Ovary (tissue), 9 donors: ENCODE results near the gene ZNF629. TPM values are rescaled to one million over a fixed set of nuclear protein-coding genes. Genes with fewer than 3 reads are reported as not detected.
A peak's percentile ranks its signal among the peaks of the same experiment; 100 is the strongest.

Experiments
- DNase-seq, 5 donors: peaks; one replicate each; pipeline ENCODE4 v3.0.0-alpha.2; 2019 to 2020
- H3K27ac ChIP-seq, 2 donors: fragments of 200-600 bp; one replicate each; pipeline versions ENCODE4 v1.5.1 to v1.8.0; 2019 to 2022
- H3K27me3 ChIP-seq: fragments of 200-600 bp; one replicate; pipeline ENCODE4 v1.8.0; 2022
- H3K36me3 ChIP-seq: fragments of 200-600 bp; sonication (generic); one replicate; pipeline ENCODE4 v1.5.1; 2019
- H3K4me1 ChIP-seq: one replicate; pipeline ENCODE4 v1.8.1; 2013; ENCODE audit warnings: mild to moderate bottlenecking, moderate library complexity; ENCODE audit not compliant: insufficient read depth
- H3K4me3 ChIP-seq: fragments of 200-600 bp; sonication (generic); one replicate; pipeline ENCODE4 v1.5.1; 2017
- H3K9me3 ChIP-seq, 2 donors: fragments of 200-600 bp in 1 of 2; sonication (generic) in 1 of 2; one replicate each; pipeline versions ENCODE4 v1.5.1 to v1.8.1; 2013 to 2019; ENCODE audit warnings: mild to moderate bottlenecking in 1 of 2, moderate library complexity in 1 of 2
- EP300 ChIP-seq: sonication (generic); formaldehyde crosslinking; IDR thresholded peaks from one replicate; pipeline ENCODE4 v1.6.1; 2017; ENCODE audit warnings: antibody characterized with exemption
- POLR2A ChIP-seq: fragments of 450-650 bp; IDR thresholded peaks from one replicate; pipeline ENCODE4 v1.6.1; 2017; ENCODE audit warnings: antibody characterized with exemption, mild to moderate bottlenecking, moderate library complexity
- WGBS, 3 donors: extraction: QIAGEN DNeasy Blood & Tissue Kit in 1 of 3; methylation state at CpG; one replicate each; pipeline versions ENCODE4 v1.1.5 to v1.1.7; 2013 to 2017; 5-methylcytosine and 5-hydroxymethylcytosine counted together
- intact Hi-C, 4 donors: fragments of 100-400 bp; cut with DNase I; formaldehyde crosslinking; loops; one replicate each; pipeline versions ENCODE4 v1.11.0 to v1.15.1; 2022 to 2023
- polyA plus RNA-seq, 2 donors: library from polyadenylated mRNA; stranded (reverse); fragments of 200-250 nt in 1 of 2; fragments of 350-450 nt in 1 of 2; fragmentation: Illumina TruSeq in 1 of 2; extraction: RNeasy Lipid Tissue Mini Kit (QIAGEN cat#74804) in 1 of 2; gene quantifications; one replicate each; pipeline ENCODE4 v1.2.3, GENCODE V29; 2013 to 2014
- total RNA-seq, 7 donors: library from RNA; depleted of rRNA in 2 of 7; stranded (reverse); fragments of >200 nt in 2 of 7; fragmentation: NEBNext Ultra II Directional in 3 of 7; extraction: Animal tissue kit (Norgen Biotek cat#: 25700) in 3 of 7; gene quantifications; one replicate each; pipeline versions ENCODE4 v1.1.0 to v1.2.4, GENCODE V29; 2016 to 2023
- TF ChIP-seq, protein P1 (sequence below), 3 donors: fragments of 450-650 bp in 2 of 3; fragments of 200-600 bp in 1 of 3; IDR thresholded peaks; one replicate each; pipeline versions ENCODE4 v1.5.1 to v1.8.0; 2016 to 2022; ENCODE audit warnings: antibody characterized with exemption in 3 of 3, mild to moderate bottlenecking in 1 of 3
- donor health status: DM: no; HTN: no; CAD: no; lungs with moderate emphysema.
- donor health status: DM: no; HTN: no; CAD: no.
- donor health status: Bipolar disorder and iron deficiency.
- donor health status: DM: yes; HTN: yes; CAD: no.
- donor health status: DM: no; HTN: no; CAD: no.
- donor health status: DM: yes; HTN: yes; CAD: no.

The ZNF629 gene
- total and polyA plus RNA-seq, 9 donors = 8.2 to 26.3 (median 19.9) TPM

DNA sequence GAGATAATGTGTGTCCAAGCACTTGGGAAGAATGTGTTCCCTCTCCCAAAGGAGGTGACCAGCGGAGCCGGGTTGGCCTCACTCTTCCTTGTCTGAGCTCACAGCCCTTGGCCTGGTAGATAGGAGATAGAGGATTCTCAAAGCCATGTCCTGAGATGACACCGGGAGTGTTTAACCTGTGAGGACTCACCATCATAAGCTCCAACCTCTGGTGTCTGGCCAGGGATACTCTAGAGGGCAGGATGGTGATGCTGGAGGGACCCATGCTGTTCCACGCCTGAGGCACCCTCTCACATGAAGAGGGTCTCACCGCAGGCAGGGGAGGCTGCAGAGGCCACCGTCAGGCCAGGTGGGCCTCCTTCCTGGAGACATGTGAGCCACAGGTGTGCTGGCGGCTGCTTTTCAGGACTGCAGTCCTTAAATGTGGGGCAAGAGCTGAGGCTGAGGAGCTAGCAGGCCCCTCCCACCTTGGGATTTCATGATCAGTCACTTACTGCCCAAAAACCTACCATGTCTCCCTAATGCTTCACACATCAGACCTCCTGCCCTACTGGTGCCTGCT lies 6.6 kb upstream of the ZNF629 start:
- Histone ChIP-seq H3K9me3 (no peaks in the 10 kb centered on the region), H3K27ac (no peak overlapping the region), H3K4me3 (no peak overlapping the region), H3K27me3 (no peaks in the 10 kb centered on the region), H3K4me1 (no peaks in the 10 kb centered on the region), H3K36me3 (no peaks in the 10 kb centered on the region)
- 86 to 92% (median 89%) methylated on average over 7 of the region's 7 CpGs for WGBS, 3 donors
- intact Hi-C loops = no loop called here
- TF ChIP-seq, protein P1, sequence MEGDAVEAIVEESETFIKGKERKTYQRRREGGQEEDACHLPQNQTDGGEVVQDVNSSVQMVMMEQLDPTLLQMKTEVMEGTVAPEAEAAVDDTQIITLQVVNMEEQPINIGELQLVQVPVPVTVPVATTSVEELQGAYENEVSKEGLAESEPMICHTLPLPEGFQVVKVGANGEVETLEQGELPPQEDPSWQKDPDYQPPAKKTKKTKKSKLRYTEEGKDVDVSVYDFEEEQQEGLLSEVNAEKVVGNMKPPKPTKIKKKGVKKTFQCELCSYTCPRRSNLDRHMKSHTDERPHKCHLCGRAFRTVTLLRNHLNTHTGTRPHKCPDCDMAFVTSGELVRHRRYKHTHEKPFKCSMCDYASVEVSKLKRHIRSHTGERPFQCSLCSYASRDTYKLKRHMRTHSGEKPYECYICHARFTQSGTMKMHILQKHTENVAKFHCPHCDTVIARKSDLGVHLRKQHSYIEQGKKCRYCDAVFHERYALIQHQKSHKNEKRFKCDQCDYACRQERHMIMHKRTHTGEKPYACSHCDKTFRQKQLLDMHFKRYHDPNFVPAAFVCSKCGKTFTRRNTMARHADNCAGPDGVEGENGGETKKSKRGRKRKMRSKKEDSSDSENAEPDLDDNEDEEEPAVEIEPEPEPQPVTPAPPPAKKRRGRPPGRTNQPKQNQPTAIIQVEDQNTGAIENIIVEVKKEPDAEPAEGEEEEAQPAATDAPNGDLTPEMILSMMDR (IDR thresholded peaks at IDR 0.05) = no peak
- TF ChIP-seq EP300 (no peak), POLR2A (no peak)
- no peak for DNase-seq

GRCh38 chr16:30787613-30788378 lies 791 bp upstream of the ZNF629 start:
- WGBS, 3 donors = 37 to 42% (median 38%) methylated on average over 11 of the region's 11 CpGs
- Histone ChIP-seq H3K27ac (peak overlapping the region in 1 of 2 donors; percentile 87), H3K4me3 (peak overlapping the region; percentile 91), H3K36me3 (no peaks in the 10 kb centered on the region), H3K27me3 (no peaks in the 10 kb centered on the region), H3K9me3 (no peaks in the 10 kb centered on the region), H3K4me1 (peaks cover 7% of the 10 kb centered on the region)
- intact Hi-C loops = loop anchor here in 1 of 4 donors (2.0 to 10.0 kb wide), 2 partner anchors 17 to 63 kb away; no protein-coding TSS in a partner anchor
- TF ChIP-seq, protein P1 (IDR thresholded peaks at IDR 0.05) = no peak
- TF ChIP-seq EP300 (no peak), POLR2A (no peak)
- no peak for DNase-seq

DNA sequence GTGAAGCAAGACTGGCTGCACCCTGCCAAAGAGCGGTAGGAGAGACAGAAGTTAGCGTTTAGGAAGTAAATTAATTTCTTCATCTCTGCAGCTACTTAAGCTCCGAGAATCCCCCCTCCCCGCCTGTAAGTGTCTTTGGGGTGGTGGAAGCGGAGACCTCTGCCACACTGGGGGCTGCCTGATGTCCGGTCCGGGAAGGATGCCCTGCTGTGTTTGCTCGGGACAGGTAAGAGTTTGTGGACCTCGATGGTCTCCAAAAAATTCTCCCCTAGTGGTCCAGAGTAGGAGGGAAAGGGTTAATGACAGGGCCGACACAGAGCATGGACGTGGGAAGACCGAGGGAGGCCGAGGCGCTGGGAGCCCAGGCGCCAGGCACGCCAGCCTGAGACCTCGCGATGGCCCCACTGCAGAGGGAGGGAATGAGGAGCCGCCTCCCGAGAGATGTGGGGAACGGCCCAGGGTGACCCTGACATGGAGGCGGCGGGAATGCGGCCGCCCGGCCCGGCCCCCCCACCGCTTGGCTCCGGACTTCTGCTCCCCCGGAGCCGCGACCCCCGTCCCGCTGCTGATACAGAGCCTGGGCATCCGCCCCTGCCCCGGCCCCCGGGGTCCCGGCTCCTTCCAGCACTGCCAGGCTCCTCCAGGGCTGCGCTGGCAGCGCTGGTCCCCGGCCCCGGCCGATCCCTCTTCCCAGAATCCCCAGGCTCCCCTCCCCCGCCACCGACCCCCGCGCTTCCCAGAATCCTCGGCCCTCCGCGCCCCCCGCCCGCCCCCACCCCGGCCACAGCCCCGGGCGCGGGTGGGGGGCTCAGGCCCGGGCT lies 680 bp downstream of the ZNF629 start:
- Histone ChIP-seq H3K27me3 (no peaks in the 10 kb centered on the region), H3K36me3 (no peaks in the 10 kb centered on the region), H3K9me3 (no peaks in the 10 kb centered on the region), H3K4me3 (peak overlapping the region; percentile 91), H3K27ac (peak overlapping the region; percentile 65 to 87), H3K4me1 (peaks cover 7% of the 10 kb centered on the region)
- intact Hi-C loops = loop anchor here in 1 of 4 donors (2.0 to 10.0 kb wide), 2 partner anchors 18 to 62 kb away; no protein-coding TSS in a partner anchor
- TF ChIP-seq EP300 (no peak), POLR2A (no peak)
- TF ChIP-seq, protein P1 (IDR thresholded peaks at IDR 0.05) = no peak
- DNase-seq = peak in 4 of 5 donors; percentile 52 to 78 (median 64)
- WGBS, 3 donors = 2 to 4% (median 3%) methylated on average over 34 to 57 of the region's 57 CpGs
